Naive B cell (primary cell): ENCODE measurements around the gene ETS2. TPM values are rescaled to one million over a fixed set of nuclear protein-coding genes. Genes with fewer than 3 reads are reported as not detected.

Source experiments
- ATAC-seq, 2 donors: fragments of 150-1000 bp; cut with Tn5 transposase; 2 replicates each; pipeline ENCODE4 v1.10.0; 2021; ENCODE audit warnings: low read depth in 2 of 2, mild to moderate bottlenecking in 2 of 2, moderate library complexity in 2 of 2
- DNase-seq: peaks from one replicate; pipeline ENCODE4 v3.0.0; 2022
- H3K27ac Mint-ChIP-seq, 6 donors: one replicate each; pipeline ENCODE4 v1.8.0; 2020 to 2022; ENCODE audit warnings: mild to moderate bottlenecking in 6 of 6, mixed read lengths in 6 of 6, moderate library complexity in 5 of 6, inconsistent platforms in 2 of 6
- H3K27me3 Mint-ChIP-seq, 3 donors: one replicate each; pipeline ENCODE4 v1.8.0; 2021 to 2022; ENCODE audit warnings: mixed read lengths in 3 of 3, mild to moderate bottlenecking in 1 of 3
- H3K36me3 Mint-ChIP-seq, 2 donors: one replicate each; pipeline ENCODE4 v1.8.0; 2020 to 2022; ENCODE audit warnings: mixed read lengths in 2 of 2, inconsistent platforms in 1 of 2, mild to moderate bottlenecking in 1 of 2
- H3K4me1 Mint-ChIP-seq, 3 donors: one replicate each; pipeline ENCODE4 v1.8.0; 2020 to 2022; ENCODE audit warnings: mixed read lengths in 3 of 3, inconsistent platforms in 1 of 3, mild to moderate bottlenecking in 1 of 3, moderate library complexity in 1 of 3
- H3K4me3 Mint-ChIP-seq, 8 donors: one replicate each; pipeline ENCODE4 v1.8.0; 2020 to 2022; ENCODE audit warnings: mild to moderate bottlenecking in 8 of 8, mixed read lengths in 8 of 8, moderate library complexity in 8 of 8, inconsistent platforms in 2 of 8
- H3K9me3 Mint-ChIP-seq, 7 donors: one replicate each; pipeline ENCODE4 v1.8.0; 2020 to 2022; ENCODE audit warnings: mixed read lengths in 7 of 7, mild to moderate bottlenecking in 5 of 7, inconsistent platforms in 2 of 7, moderate library complexity in 1 of 7
- polyA plus RNA-seq, 6 donors: library from polyadenylated mRNA; unstranded; fragments of 300-500 nt; fragmentation: Illumina TruSeq; gene quantifications; one replicate each; pipeline ENCODE4 v1.2.3, GENCODE V29; 2021; ENCODE audit warnings: low read depth in 6 of 6

ETS2 gene
- polyA plus RNA-seq, 6 donors from 2014 or later, result 1.4 to 2.7 (median 1.6) TPM

GRCh38 chr21:38858812-38859205, 53.1 kb downstream of the ETS2 start:
- H3K4me3 Mint-ChIP-seq, result no peak overlapping the region
- H3K4me1 Mint-ChIP-seq, result peaks cover 36 to 41% (median 39%) of the 10 kb centered on the region in 3 donors
- peaks cover 0 to 3% (median 0%) of the 10 kb centered on the region in 7 donors for H3K9me3 Mint-ChIP-seq
- DNase-seq, result no peak
- peak overlapping the region in 1 of 6 donors; percentile 29 for H3K27ac Mint-ChIP-seq
- H3K27me3 Mint-ChIP-seq, result peaks cover 67 to 72% (median 69%) of the 10 kb centered on the region in 3 donors
- H3K36me3 Mint-ChIP-seq, result peaks cover 0 to 9% of the 10 kb centered on the region in 2 donors
- no peak for ATAC-seq

GRCh38 chr21:38859852-38860251, 54.1 kb downstream of the ETS2 start:
- H3K27me3 Mint-ChIP-seq, result peaks cover 67 to 70% (median 69%) of the 10 kb centered on the region in 3 donors
- ATAC-seq (no peak), DNase-seq (no peak)
- peak overlapping the region in 2 of 6 donors; percentile 6 to 64 for H3K27ac Mint-ChIP-seq
- peaks cover 0 to 15% of the 10 kb centered on the region in 2 donors for H3K36me3 Mint-ChIP-seq
- peaks cover 0 to 3% (median 0%) of the 10 kb centered on the region in 7 donors for H3K9me3 Mint-ChIP-seq
- H3K4me1 Mint-ChIP-seq, result peaks cover 41 to 46% (median 42%) of the 10 kb centered on the region in 3 donors
- no peak overlapping the region for H3K4me3 Mint-ChIP-seq

- DNase-seq (no peak), ATAC-seq (no peak)
- Mint-ChIP-seq H3K9me3 (peaks cover 0 to 3% (median 0%) of the 10 kb centered on the region in 7 donors), H3K4me3 (peak overlapping the region in 4 of 8 donors; percentile 4 to 81 (median 39)), H3K27me3 (peaks cover 63 to 72% (median 72%) of the 10 kb centered on the region in 3 donors), H3K4me1 (peaks cover 42 to 46% (median 45%) of the 10 kb centered on the region in 3 donors), H3K36me3 (peaks cover 0 to 19% of the 10 kb centered on the region in 2 donors), H3K27ac (peak overlapping the region in 1 of 6 donors; percentile 63)
These were observed 55.3 kb downstream of the ETS2 start for GRCh38 chr21:38861056-38861455.

GRCh38 chr21:38861989-38862683, 56.4 kb downstream of the ETS2 start:
- ATAC-seq, result peak; percentile 88 to 89
- peak overlapping the region; percentile 56 to 88 (median 78) for H3K4me3 Mint-ChIP-seq

GRCh38 chr21:38863291-38863690, 57.6 kb downstream of the ETS2 start:
- peaks cover 0 to 3% (median 0%) of the 10 kb centered on the region in 7 donors for H3K9me3 Mint-ChIP-seq
- peaks cover 56 to 67% (median 58%) of the 10 kb centered on the region in 3 donors for H3K27me3 Mint-ChIP-seq
- ATAC-seq (no peak), DNase-seq (no peak)
- peak overlapping the region in 4 of 8 donors; percentile 49 to 88 (median 66) for H3K4me3 Mint-ChIP-seq
- peaks cover 38 to 46% (median 39%) of the 10 kb centered on the region in 3 donors for H3K4me1 Mint-ChIP-seq
- peaks cover 0 to 12% of the 10 kb centered on the region in 2 donors for H3K36me3 Mint-ChIP-seq
- peak overlapping the region in 3 of 6 donors; percentile 15 to 66 (median 37) for H3K27ac Mint-ChIP-seq

More at GRCh38 chr21:38861989-38862683, 56.4 kb downstream of the ETS2 start:
- H3K4me1 Mint-ChIP-seq, result peaks cover 42 to 46% (median 45%) of the 10 kb centered on the region in 3 donors
- peaks cover 0 to 3% (median 0%) of the 10 kb centered on the region in 7 donors for H3K9me3 Mint-ChIP-seq
- H3K27ac Mint-ChIP-seq, result peak overlapping the region in 5 of 6 donors; percentile 81 to 96 (median 93)
- peaks cover 0 to 19% of the 10 kb centered on the region in 2 donors for H3K36me3 Mint-ChIP-seq
- H3K27me3 Mint-ChIP-seq, result peaks cover 58 to 76% (median 67%) of the 10 kb centered on the region in 3 donors
- peak; percentile 82 for DNase-seq

GRCh38 chr21:38863843-38864363, 58.2 kb downstream of the ETS2 start:
- H3K4me3 Mint-ChIP-seq, result no peak overlapping the region
- peaks cover 0 to 11% of the 10 kb centered on the region in 2 donors for H3K36me3 Mint-ChIP-seq
- no peak overlapping the region for H3K27ac Mint-ChIP-seq
- H3K9me3 Mint-ChIP-seq, result peaks cover 0 to 3% (median 0%) of the 10 kb centered on the region in 7 donors
- peaks cover 52 to 62% (median 56%) of the 10 kb centered on the region in 3 donors for H3K27me3 Mint-ChIP-seq
- ATAC-seq (no peak), DNase-seq (no peak)
- H3K4me1 Mint-ChIP-seq, result peaks cover 33 to 46% (median 38%) of the 10 kb centered on the region in 3 donors

GRCh38 chr21:38864964-38865363, 59.2 kb downstream of the ETS2 start:
- Mint-ChIP-seq H3K4me1 (peaks cover 36 to 47% (median 39%) of the 10 kb centered on the region in 3 donors), H3K4me3 (peak overlapping the region in 1 of 8 donors; percentile 12), H3K27ac (no peak overlapping the region), H3K27me3 (peaks cover 45 to 54% (median 45%) of the 10 kb centered on the region in 3 donors), H3K9me3 (peaks cover 0 to 3% (median 0%) of the 10 kb centered on the region in 7 donors), H3K36me3 (peaks cover 0 to 11% of the 10 kb centered on the region in 2 donors)
- no peak for DNase-seq
- no peak for ATAC-seq

- peaks cover 0 to 11% of the 10 kb centered on the region in 2 donors for H3K36me3 Mint-ChIP-seq
- peaks cover 0 to 3% (median 0%) of the 10 kb centered on the region in 7 donors for H3K9me3 Mint-ChIP-seq
- peaks cover 14 to 24% (median 17%) of the 10 kb centered on the region in 3 donors for H3K4me1 Mint-ChIP-seq
- no peak for DNase-seq
- peaks cover 37 to 54% (median 44%) of the 10 kb centered on the region in 3 donors for H3K27me3 Mint-ChIP-seq
- H3K27ac Mint-ChIP-seq, result no peak overlapping the region
- peak; percentile 35 to 55 for ATAC-seq
- peak overlapping the region in 4 of 8 donors; percentile 23 to 69 (median 27) for H3K4me3 Mint-ChIP-seq
These were observed 63.5 kb downstream of the ETS2 start for GRCh38 chr21:38869196-38869595.

GRCh38 chr21:38869946-38870345, 64.2 kb downstream of the ETS2 start:
- peaks cover 0 to 3% of the 10 kb centered on the region in 2 donors for H3K36me3 Mint-ChIP-seq
- peaks cover 10 to 19% (median 17%) of the 10 kb centered on the region in 3 donors for H3K4me1 Mint-ChIP-seq
- peak overlapping the region in 1 of 8 donors; percentile 11 for H3K4me3 Mint-ChIP-seq
- no peak for ATAC-seq
- H3K27ac Mint-ChIP-seq, result no peak overlapping the region
- peaks cover 0 to 3% (median 0%) of the 10 kb centered on the region in 7 donors for H3K9me3 Mint-ChIP-seq
- peaks cover 29 to 46% (median 38%) of the 10 kb centered on the region in 3 donors for H3K27me3 Mint-ChIP-seq
- DNase-seq, result no peak
